Liver (tissue), 9 donors: ENCODE results near the gene EBF3. TPM values are rescaled to one million over a fixed set of nuclear protein-coding genes. Genes with fewer than 3 reads are reported as not detected.

Source experiments
- DNase-seq: peaks from one replicate; pipeline ENCODE4 v3.0.0-alpha.2; 2017; ENCODE audit warnings: low spot score
- H3K27ac ChIP-seq, 2 donors: one replicate each; pipeline ENCODE4 v1.7.0; 2013; ENCODE audit warnings: inconsistent platforms in 2 of 2, low read length in 2 of 2, control low read depth in 1 of 2, low read depth in 1 of 2, mild to moderate bottlenecking in 1 of 2
- H3K27me3 ChIP-seq, 4 donors: one replicate each; pipeline versions ENCODE4 v1.6.1 to v1.7.0; 2013; ENCODE audit warnings: low read length in 3 of 4, inconsistent platforms in 1 of 4, mild to moderate bottlenecking in 1 of 4, moderate library complexity in 1 of 4; ENCODE audit not compliant: control insufficient read depth in 4 of 4, insufficient read depth in 4 of 4
- H3K36me3 ChIP-seq, 4 donors: one replicate each; pipeline versions ENCODE4 v1.6.1 to v1.7.0; 2013; ENCODE audit warnings: low read length in 3 of 4, mild to moderate bottlenecking in 3 of 4, low read depth in 1 of 4, moderate library complexity in 1 of 4; ENCODE audit not compliant: control insufficient read depth in 4 of 4, insufficient read depth in 3 of 4
- H3K4me1 ChIP-seq, 4 donors: one replicate each; pipeline versions ENCODE4 v1.6.1 to v1.7.0; 2013; ENCODE audit warnings: low read length in 3 of 4, mild to moderate bottlenecking in 3 of 4, moderate library complexity in 1 of 4; ENCODE audit not compliant: control insufficient read depth in 4 of 4, insufficient read depth in 4 of 4
- H3K4me3 ChIP-seq, 3 donors: one replicate each; pipeline versions ENCODE4 v1.6.1 to v1.7.0; 2013; ENCODE audit warnings: low read length in 3 of 3, control low read depth in 1 of 3, low read depth in 1 of 3, mild to moderate bottlenecking in 1 of 3
- H3K9ac ChIP-seq, 2 donors: one replicate each; pipeline ENCODE4 v1.7.0; 2013; ENCODE audit warnings: low read length in 2 of 2, mild to moderate bottlenecking in 2 of 2, moderate library complexity in 2 of 2, control low read depth in 1 of 2, low read depth in 1 of 2
- H3K9me3 ChIP-seq, 4 donors: one replicate each; pipeline versions ENCODE4 v1.6.1 to v1.7.0; 2013; ENCODE audit warnings: low read length in 3 of 4; ENCODE audit not compliant: control insufficient read depth in 4 of 4
- ATF3 ChIP-seq: IDR thresholded peaks from 2 replicates; pipeline ENCODE4 v1.6.1; 2016; ENCODE audit warnings: antibody characterized with exemption
- CTCF ChIP-seq: fragments of 150-350 bp; IDR thresholded peaks from 2 replicates; pipeline ENCODE4 v1.5.1; 2017; ENCODE audit warnings: improper control_type of control experiment, low read depth, low read length; ENCODE audit not compliant: missing input control
- EGR1 ChIP-seq, 2 donors: IDR thresholded peaks; 2 replicates each; pipeline ENCODE4 v1.6.1; 2016 to 2018; ENCODE audit warnings: antibody characterized with exemption in 2 of 2, low read depth in 2 of 2
- FOXA2 ChIP-seq: IDR thresholded peaks from 2 replicates; pipeline ENCODE4 v1.6.1; 2016; ENCODE audit warnings: antibody characterized with exemption
- GABPA ChIP-seq, 2 donors: IDR thresholded peaks in 1 of 2; conservative IDR thresholded peaks in 1 of 2; 2 replicates each; pipeline ENCODE4 v1.6.1; 2016; ENCODE audit warnings: antibody characterized with exemption in 2 of 2, mild to moderate bottlenecking in 1 of 2, moderate library complexity in 1 of 2
- HNF4A ChIP-seq, 2 donors: conservative IDR thresholded peaks; 2 replicates each; pipeline ENCODE4 v1.6.1; 2016; ENCODE audit warnings: antibody characterized with exemption in 2 of 2, mild to moderate bottlenecking in 2 of 2
- HNF4G ChIP-seq: IDR thresholded peaks from 2 replicates; pipeline ENCODE4 v1.6.1; 2016; ENCODE audit warnings: antibody characterized with exemption
- MAX ChIP-seq: IDR thresholded peaks from 2 replicates; pipeline ENCODE4 v1.6.1; 2016; ENCODE audit warnings: antibody characterized with exemption
- NR2F2 ChIP-seq: IDR thresholded peaks from 2 replicates; pipeline ENCODE4 v1.6.1; 2016; ENCODE audit warnings: antibody characterized with exemption
- RAD21 ChIP-seq, 2 donors: IDR thresholded peaks; 2 replicates each; pipeline ENCODE4 v1.6.1; 2016; ENCODE audit warnings: antibody characterized with exemption in 2 of 2, mild to moderate bottlenecking in 2 of 2
- REST ChIP-seq: IDR thresholded peaks from 2 replicates; pipeline ENCODE4 v1.6.1; 2016; ENCODE audit warnings: antibody characterized with exemption, mild to moderate bottlenecking
- RXRA ChIP-seq, 2 donors: IDR thresholded peaks; 2 replicates each; pipeline ENCODE4 v1.6.1; 2017 to 2018; ENCODE audit warnings: antibody characterized with exemption in 2 of 2, mild to moderate bottlenecking in 1 of 2
- SP1 ChIP-seq: IDR thresholded peaks from 2 replicates; pipeline ENCODE4 v1.6.1; 2018; ENCODE audit warnings: antibody characterized with exemption, mild to moderate bottlenecking
- TAF1 ChIP-seq: conservative IDR thresholded peaks from 2 replicates; pipeline ENCODE4 v1.6.1; 2016; ENCODE audit warnings: antibody characterized with exemption, mild to moderate bottlenecking
- YY1 ChIP-seq: IDR thresholded peaks from 2 replicates; pipeline ENCODE4 v1.6.1; 2016; ENCODE audit warnings: antibody characterized with exemption, mild to moderate bottlenecking
- ZBTB33 ChIP-seq: IDR thresholded peaks from 2 replicates; pipeline ENCODE4 v1.6.1; 2016; ENCODE audit warnings: antibody characterized with exemption
- WGBS: extraction: QIAGEN DNeasy Blood & Tissue Kit; methylation state at CpG from one replicate; pipeline ENCODE4 v1.1.7; 2013; 5-methylcytosine and 5-hydroxymethylcytosine counted together
- polyA plus RNA-seq, 2 donors: library from polyadenylated mRNA; stranded (reverse) in 1 of 2; unstranded in 1 of 2; fragments of 200-250 nt in 1 of 2; fragments of >200 nt in 1 of 2; fragmentation: Nextera tagmentation in 1 of 2; extraction: Ambion mirVana in 1 of 2; gene quantifications; one replicate each; pipeline versions ENCODE4 v1.2.1 to v1.2.3, GENCODE V29; 2013 to 2015
- total RNA-seq, 2 donors: library from RNA; depleted of rRNA; stranded (reverse); fragments of >200 nt; gene quantifications; one replicate each; pipeline ENCODE4 v1.2.3, GENCODE V29; 2014
- donor health status: healthy.
- donor health status: healthy.
- donor health status: healthy.
- donor health status: healthy.
- donor health status: healthy.

The EBF3 gene
- total and polyA plus RNA-seq, 4 donors = 0.02 to 0.08 TPM; not detected in 2

- H3K4me1 ChIP-seq = peaks cover 0 to under 1% (median 0%) of the 10 kb centered on the region in 4 donors
- peaks cover 0 to 5% (median 4%) of the 10 kb centered on the region in 4 donors for H3K27me3 ChIP-seq
- DNase-seq = no peak
- no peak overlapping the region for H3K9ac ChIP-seq
- no peak for TF ChIP-seq HNF4A (conservative IDR thresholded peaks at IDR 0.05)
- no peak for TF ChIP-seq REST
- no peak for TF ChIP-seq TAF1
- TF ChIP-seq EGR1 (IDR thresholded peaks at IDR 0.05; ENCODE audit: low read depth in 2 of 2) = no peak
- TF ChIP-seq FOXA2 = no peak
- TF ChIP-seq NR2F2 = no peak
- no peak for TF ChIP-seq ZBTB33
- no peak for TF ChIP-seq ATF3
- TF ChIP-seq CTCF = no peak
- no peak for TF ChIP-seq MAX
- TF ChIP-seq RXRA (IDR thresholded peaks at IDR 0.05) = no peak
- H3K27ac ChIP-seq = no peak overlapping the region
- no peak overlapping the region for H3K4me3 ChIP-seq
- H3K9me3 ChIP-seq = peaks cover 0 to under 1% (median 0%) of the 10 kb centered on the region in 4 donors
- H3K36me3 ChIP-seq = no peaks in the 10 kb centered on the region
- WGBS = 85% methylated on average over 10 of the region's 10 CpGs
Observed at GRCh38 chr10:129977794-129978193, 13.7 kb upstream of the EBF3 start.

GRCh38 chr10:129973674-129974059 is 9.6 kb upstream of the EBF3 start:
- Histone ChIP-seq H3K9me3 (no peaks in the 10 kb centered on the region), H3K27ac (no peak overlapping the region), H3K4me3 (no peak overlapping the region), H3K36me3 (no peaks in the 10 kb centered on the region), H3K27me3 (peaks cover 6 to 17% (median 13%) of the 10 kb centered on the region in 4 donors), H3K4me1 (peaks cover 13 to 27% (median 16%) of the 10 kb centered on the region in 4 donors), H3K9ac (no peak overlapping the region)
- WGBS = 82% methylated on average over 8 of the region's 8 CpGs
- TF ChIP-seq MAX (no peak), HNF4G (no peak), NR2F2 (no peak), SP1 (no peak), RAD21 (IDR thresholded peaks at IDR 0.05) (no peak), EGR1 (IDR thresholded peaks at IDR 0.05; ENCODE audit: low read depth in 2 of 2) (no peak), GABPA (IDR thresholded peaks at IDR 0.05 in 1 of 2, conservative IDR thresholded peaks at IDR 0.05 in 1 of 2) (no peak), YY1 (no peak)
- no peak for DNase-seq
